GM12801 (cell line): ENCODE results near the gene KCP.

Experiments
- TF ChIP-seq, protein P1 (sequence below): IDR thresholded peaks from one replicate; pipeline ENCODE4 v1.5.1; 2011; ENCODE audit warnings: control low read depth; ENCODE audit not compliant: insufficient read length; ENCODE audit errors: extremely low read depth

The KCP gene

GRCh38 chr7:128902761-128903585, 7.5 kb downstream of the KCP start:
- TF ChIP-seq, protein P1, sequence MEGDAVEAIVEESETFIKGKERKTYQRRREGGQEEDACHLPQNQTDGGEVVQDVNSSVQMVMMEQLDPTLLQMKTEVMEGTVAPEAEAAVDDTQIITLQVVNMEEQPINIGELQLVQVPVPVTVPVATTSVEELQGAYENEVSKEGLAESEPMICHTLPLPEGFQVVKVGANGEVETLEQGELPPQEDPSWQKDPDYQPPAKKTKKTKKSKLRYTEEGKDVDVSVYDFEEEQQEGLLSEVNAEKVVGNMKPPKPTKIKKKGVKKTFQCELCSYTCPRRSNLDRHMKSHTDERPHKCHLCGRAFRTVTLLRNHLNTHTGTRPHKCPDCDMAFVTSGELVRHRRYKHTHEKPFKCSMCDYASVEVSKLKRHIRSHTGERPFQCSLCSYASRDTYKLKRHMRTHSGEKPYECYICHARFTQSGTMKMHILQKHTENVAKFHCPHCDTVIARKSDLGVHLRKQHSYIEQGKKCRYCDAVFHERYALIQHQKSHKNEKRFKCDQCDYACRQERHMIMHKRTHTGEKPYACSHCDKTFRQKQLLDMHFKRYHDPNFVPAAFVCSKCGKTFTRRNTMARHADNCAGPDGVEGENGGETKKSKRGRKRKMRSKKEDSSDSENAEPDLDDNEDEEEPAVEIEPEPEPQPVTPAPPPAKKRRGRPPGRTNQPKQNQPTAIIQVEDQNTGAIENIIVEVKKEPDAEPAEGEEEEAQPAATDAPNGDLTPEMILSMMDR: no peak

DNA sequence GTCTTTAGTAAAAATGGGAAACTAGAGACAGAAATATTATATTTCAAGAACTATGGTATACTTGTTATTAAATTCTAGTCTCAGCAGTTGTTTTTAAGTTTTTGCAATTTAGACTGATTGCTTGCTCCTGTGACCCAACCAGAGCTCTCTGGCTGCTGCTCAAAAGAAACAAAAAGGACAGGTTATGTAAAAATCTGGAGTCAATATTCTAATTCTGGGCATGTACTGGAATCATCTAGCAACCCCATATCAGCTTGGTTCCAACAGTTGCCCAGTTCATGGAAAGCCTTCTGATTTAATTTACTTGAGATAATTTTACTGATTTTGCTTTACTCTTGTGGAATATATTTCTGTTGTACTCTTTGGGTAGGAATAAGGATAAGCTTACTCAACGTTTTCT, 10.3 kb downstream of the KCP start:
- TF ChIP-seq, protein P1: no peak

DNA sequence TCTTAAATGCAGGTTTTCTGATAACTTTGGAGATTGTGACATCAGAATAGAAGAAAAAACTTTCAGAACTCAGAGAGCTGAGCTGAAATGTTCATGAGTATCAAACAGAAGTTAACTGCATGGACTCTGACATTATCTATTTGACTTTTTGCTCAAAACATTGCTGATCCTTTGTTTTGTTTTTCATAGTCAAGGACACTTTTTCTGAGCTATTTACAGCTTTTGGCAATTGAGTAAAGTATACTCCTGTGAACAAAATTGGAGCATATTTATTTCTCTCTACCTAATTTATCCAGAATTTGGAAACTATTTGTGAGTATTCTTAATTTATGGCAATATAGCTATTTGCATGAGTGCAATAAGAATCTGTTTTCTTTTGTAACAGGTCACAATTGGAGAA, 11.1 kb downstream of the KCP start:
- TF ChIP-seq, protein P1: no peak

- TF ChIP-seq, protein P1: no peak
Observed at GRCh38 chr7:128895320-128895719, 15.2 kb downstream of the KCP start.

- TF ChIP-seq, protein P1: no peak
Observed at GRCh38 chr7:128894101-128894440, 16.4 kb downstream of the KCP start.

GRCh38 chr7:128893251-128894100, 17.0 kb downstream of the KCP start:
- TF ChIP-seq, protein P1: no peak

GRCh38 chr7:128892521-128893250, 17.8 kb downstream of the KCP start:
- TF ChIP-seq, protein P1: no peak
